ENCODE results near the gene ASB17.

- TF ChIP-seq CTCF (IDR thresholded peaks at IDR 0.05): no peak
- no peak for TF ChIP-seq POLR2A (IDR thresholded peaks at IDR 0.05)
- TF ChIP-seq POLR2AphosphoS5 (IDR thresholded peaks at IDR 0.05; ENCODE audit: insufficient read depth in 1 of 2, low read depth in 1 of 2): no peak
Measured at GRCh38 chr1:75884437-75884836, 47.8 kb downstream of the ASB17 start.
